Upper lobe of left lung (tissue), 4 donors: ENCODE results near the gene RIMS1.

Experiments used
- POLR2A ChIP-seq, 4 donors: fragments of 450-650 bp; IDR thresholded peaks; one replicate each; pipeline ENCODE4 v1.5.1; 2016 to 2017; ENCODE audit warnings: antibody characterized with exemption in 4 of 4, mild to moderate bottlenecking in 2 of 4
- TF ChIP-seq, protein P1 (sequence below), 6 experiments: fragments of 450-650 bp in 4 of 6; fragments of 200-600 bp in 2 of 6; sonication (generic) in 2 of 6; IDR thresholded peaks; one replicate each; pipeline ENCODE4 v1.5.1; 2016 to 2019; ENCODE audit warnings: antibody characterized with exemption in 6 of 6

DNA sequence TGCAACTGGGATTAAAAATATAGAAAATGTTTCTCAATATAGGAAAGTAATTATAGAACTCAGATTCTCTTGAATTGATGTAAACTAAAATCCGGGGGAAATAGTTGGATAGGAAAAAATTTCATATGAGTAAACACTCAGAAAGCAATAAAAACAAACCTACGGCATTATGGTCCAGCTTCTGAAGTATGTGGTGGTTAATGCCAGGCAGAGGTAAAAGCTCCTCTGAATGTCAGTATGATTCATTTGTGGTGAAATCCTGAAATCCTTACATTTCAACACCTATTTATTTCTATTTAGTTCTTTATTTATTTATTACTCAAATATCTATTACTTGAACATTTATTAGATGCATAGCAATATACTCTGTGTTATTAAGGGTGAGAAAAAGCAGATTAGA lies 145.1 kb downstream of the RIMS1 start:
- TF ChIP-seq POLR2A (IDR thresholded peaks at IDR 0.05) = no peak
- TF ChIP-seq, protein P1, sequence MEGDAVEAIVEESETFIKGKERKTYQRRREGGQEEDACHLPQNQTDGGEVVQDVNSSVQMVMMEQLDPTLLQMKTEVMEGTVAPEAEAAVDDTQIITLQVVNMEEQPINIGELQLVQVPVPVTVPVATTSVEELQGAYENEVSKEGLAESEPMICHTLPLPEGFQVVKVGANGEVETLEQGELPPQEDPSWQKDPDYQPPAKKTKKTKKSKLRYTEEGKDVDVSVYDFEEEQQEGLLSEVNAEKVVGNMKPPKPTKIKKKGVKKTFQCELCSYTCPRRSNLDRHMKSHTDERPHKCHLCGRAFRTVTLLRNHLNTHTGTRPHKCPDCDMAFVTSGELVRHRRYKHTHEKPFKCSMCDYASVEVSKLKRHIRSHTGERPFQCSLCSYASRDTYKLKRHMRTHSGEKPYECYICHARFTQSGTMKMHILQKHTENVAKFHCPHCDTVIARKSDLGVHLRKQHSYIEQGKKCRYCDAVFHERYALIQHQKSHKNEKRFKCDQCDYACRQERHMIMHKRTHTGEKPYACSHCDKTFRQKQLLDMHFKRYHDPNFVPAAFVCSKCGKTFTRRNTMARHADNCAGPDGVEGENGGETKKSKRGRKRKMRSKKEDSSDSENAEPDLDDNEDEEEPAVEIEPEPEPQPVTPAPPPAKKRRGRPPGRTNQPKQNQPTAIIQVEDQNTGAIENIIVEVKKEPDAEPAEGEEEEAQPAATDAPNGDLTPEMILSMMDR (IDR thresholded peaks at IDR 0.05) = no peak
